Fibroblast of the aortic adventitia (primary cell): ENCODE results near the gene NMRAL1. TPM values are rescaled to one million over a fixed set of nuclear protein-coding genes. Genes with fewer than 3 reads are reported as not detected.

Experiments
- DNase-seq: peaks from one replicate; pipeline ENCODE4 v3.0.0-alpha.2; 2010; ENCODE audit warnings: low read depth
- H3K4me3 ChIP-seq: 2 replicates; pipeline ENCODE4 v1.5.1; 2011; ENCODE audit warnings: low read depth, mild to moderate bottlenecking, control low read depth, low read length, moderate library complexity
- total RNA-seq: library from RNA; depleted of rRNA; stranded (reverse); fragments of >200 nt; gene quantifications from 2 replicates; pipeline ENCODE4 v1.2.3, GENCODE V29; 2012; ENCODE audit warnings: low replicate concordance
- TF ChIP-seq, protein P1 (sequence below): IDR thresholded peaks from 2 replicates; pipeline ENCODE4 v1.5.1; 2011; ENCODE audit warnings: mild to moderate bottlenecking, low read length, control low read depth, inconsistent platforms; ENCODE audit not compliant: insufficient read depth

NMRAL1 gene
- total RNA-seq, 1 donor, result 43.4 TPM

DNA sequence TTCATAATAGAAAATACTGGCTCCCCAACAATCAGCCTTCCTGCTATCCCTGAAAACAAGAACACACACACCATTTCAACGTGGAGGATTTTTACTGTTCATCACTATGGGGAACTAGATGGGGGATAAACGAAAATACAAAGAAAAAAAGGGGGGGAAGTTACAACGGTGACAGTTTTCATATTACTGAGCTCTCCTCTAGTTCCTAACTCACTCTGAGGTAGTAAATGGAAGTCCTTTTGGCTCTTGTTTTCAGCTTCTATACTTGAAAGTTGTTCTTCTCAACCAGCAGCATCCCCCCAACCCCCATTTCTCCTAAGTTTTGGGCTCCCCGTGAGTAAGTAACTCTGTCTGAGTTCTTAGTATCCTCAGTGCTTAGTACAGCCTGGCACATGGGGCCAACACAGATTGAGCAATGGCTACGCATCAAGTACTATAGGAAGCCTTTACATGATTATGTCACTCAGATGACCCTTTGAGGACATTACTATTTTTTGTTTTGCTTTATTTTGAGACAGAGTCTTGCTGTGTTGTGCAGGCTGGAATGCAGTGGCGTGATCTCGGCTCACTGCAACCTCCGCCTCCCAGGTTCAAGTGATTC, 53.8 kb downstream of the NMRAL1 start:
- no peak overlapping the region for H3K4me3 ChIP-seq
- DNase-seq, result no peak
- TF ChIP-seq, protein P1, sequence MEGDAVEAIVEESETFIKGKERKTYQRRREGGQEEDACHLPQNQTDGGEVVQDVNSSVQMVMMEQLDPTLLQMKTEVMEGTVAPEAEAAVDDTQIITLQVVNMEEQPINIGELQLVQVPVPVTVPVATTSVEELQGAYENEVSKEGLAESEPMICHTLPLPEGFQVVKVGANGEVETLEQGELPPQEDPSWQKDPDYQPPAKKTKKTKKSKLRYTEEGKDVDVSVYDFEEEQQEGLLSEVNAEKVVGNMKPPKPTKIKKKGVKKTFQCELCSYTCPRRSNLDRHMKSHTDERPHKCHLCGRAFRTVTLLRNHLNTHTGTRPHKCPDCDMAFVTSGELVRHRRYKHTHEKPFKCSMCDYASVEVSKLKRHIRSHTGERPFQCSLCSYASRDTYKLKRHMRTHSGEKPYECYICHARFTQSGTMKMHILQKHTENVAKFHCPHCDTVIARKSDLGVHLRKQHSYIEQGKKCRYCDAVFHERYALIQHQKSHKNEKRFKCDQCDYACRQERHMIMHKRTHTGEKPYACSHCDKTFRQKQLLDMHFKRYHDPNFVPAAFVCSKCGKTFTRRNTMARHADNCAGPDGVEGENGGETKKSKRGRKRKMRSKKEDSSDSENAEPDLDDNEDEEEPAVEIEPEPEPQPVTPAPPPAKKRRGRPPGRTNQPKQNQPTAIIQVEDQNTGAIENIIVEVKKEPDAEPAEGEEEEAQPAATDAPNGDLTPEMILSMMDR, result no peak

DNA sequence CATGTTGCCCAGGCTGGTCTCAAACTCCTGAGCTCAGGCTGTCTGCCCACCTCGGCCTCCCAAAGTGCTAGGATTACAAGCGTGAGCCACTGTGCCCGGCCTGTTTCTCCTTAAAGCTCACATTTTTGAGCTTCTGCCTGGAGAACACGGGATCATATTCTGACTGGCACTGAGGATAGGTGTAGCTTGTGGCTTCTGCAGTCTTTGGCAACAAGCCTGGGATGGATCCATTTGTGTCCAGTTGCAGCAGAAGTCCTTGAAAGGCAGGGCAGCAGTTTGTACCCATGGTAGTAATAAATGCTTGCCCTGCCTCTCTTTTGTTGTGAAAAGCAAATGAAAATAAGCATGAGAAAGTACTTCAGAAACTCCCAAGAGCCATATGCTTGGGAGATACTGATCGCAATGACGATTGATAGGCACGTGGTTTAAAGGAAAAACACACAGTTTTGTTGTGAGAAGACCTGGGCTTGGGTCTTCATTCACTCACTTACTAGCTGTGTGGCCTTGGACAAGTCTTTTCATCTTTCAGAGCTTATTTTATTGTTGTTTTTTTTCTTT, 54.9 kb downstream of the NMRAL1 start:
- no peak overlapping the region for H3K4me3 ChIP-seq
- DNase-seq, result no peak
- TF ChIP-seq, protein P1, result no peak

DNA sequence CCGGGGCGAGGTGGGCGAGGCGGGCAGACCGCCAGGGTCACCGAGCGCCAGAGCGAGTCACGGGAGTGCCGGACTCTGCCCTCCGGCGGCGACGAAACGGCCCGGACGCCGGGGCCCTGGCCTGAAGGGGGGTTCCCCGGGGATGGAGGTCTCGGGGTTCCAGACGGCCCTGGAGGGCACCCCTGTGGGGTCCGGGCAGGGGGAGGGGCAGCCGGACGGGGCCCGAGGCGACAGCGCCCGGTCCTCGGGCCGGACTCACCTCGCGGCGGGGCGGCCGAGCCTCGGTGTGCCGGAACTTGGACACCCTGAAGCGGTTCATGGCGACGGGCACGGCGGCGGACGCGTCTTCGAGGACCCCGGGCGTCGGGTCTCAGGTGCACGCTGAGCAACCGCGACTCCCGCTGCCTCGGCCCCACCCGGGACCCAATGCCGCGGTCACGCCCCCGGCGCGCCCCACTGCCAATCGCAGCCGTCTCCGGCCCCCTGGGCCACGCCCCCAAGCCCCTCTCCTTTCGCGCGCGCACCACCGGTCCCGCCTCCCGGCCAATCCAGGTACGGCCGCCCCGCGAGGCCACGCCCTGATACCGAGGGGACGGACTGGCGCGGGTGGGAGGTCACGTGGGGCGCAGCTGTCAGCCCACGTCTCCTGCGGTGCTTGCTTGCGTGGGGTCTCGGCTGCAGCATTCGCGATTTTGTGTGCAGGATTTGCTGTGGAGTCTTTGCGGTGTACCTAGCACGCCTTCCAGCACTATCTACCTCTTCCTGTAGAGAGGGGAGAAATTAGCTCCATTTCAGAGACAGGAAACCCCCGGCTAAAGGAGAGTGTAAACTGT, 58.0 kb downstream of the NMRAL1 start, which contains the start of gene CORO7:
TSS of gene CORO7 (minus strand) at position 397 of the 833 bp plus-strand sequence. CDS start at position 319, 78 bp downstream.
- TF ChIP-seq, protein P1, result no peak
- peak within 1 kb of the TSS; percentile 76 for H3K4me3 ChIP-seq
- DNase-seq, result peak; percentile 74

DNA sequence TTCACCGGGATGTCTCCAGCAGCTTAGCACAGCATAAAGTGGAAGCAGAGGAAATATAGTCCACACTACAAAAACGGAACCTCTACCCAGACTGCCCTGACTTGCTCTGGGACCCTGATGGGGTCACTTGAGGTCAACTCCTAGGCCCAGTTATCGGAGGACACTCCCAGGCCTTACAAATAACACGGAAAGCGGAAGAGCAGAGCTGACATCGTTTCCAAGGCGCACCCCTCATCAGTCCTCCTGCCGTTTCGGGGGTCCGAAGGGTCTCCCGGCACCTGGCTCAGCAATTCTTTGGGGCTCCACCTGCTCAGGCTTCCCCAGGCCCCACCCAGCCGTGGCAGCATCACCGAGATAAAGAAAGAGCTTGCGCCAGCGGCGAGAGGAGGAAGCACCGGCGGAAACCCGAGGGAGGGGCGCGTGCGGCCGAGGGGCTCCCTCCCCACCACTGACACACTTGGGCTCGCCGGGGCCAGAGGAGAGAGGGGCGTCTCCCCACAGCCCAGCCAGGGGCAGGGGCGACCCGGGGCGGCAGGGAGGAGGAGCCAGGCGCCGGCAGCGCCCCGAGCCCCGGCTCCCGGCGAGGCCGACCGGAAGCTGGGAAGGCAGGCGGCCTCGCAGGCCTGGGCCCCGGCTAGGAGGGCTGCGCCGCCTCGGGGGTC, 58.8 kb downstream of the NMRAL1 start:
- TF ChIP-seq, protein P1, result peak; percentile 19
- no peak for DNase-seq

DNA sequence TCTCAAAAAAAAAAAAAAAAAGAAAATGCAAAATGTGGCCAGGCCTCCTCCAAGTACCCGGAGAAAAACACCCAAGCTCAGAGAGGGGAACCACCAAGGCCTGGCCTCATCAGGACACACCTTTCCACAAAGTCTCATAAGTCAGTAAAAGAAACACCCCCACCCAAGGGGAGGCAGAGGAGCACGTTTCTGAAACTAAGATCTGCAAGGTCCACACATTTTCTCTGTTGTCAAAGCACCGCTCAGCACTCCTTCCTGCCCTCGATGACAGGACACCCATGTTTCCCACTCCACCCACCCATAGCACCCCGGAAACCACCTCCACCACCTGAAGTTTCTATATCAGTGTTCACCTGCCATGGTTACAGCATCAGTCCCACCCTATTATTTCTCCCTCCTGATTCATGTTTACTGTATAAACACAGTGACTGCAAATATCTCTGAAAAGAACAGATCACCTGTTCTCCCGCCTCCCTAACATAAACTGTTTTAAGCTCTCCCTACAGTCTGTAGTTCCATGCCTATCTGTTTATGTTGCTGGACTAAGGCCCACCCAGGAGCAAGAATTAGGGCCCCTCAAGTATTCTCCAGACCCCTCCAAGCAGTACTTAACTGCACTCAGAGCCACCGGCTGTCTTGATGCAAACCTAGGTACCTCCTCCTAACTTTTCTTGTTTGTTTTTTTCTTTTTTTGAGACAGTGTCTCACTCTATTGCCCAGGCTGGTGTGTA, 60.1 kb downstream of the NMRAL1 start:
- DNase-seq, result no peak
- TF ChIP-seq, protein P1, result no peak
- no peak overlapping the region for H3K4me3 ChIP-seq

More for the DNA sequence above, 58.8 kb downstream of the NMRAL1 start:
- H3K4me3 ChIP-seq, result peak overlapping the region; percentile 76

DNA sequence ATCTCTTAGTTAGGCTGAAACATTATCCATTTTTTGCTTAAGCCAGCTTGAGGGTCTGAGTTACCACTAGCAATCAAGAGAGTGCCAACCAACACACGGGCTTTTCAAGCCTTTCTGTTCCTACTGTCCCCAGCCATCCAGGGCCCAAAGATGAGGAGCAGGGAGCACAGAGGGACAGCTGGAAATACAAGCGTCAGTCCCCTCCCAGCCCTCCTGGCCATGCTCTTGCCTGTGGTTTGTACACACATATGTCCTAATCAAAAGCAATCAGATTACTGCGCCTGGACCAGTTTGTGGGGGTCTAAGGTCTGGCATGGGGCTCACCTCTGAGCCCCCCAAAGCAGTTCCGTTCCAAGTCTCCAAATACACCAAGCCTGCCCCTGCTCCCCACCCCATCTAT, 61.6 kb downstream of the NMRAL1 start:
- no peak overlapping the region for H3K4me3 ChIP-seq
- DNase-seq, result no peak
- TF ChIP-seq, protein P1, result no peak
